H1 (cell line): ENCODE data around the gene SEMA3F. TPM values are rescaled to one million over a fixed set of nuclear protein-coding genes. Genes with fewer than 3 reads are reported as not detected.

ENCODE experiments used
- CTCF ChIA-PET: fragments of 300-600 bp; sonication (Branson Sonifier 250); formaldehyde crosslinking; loops from one replicate; lab custom pipeline; 2021; ENCODE audit not compliant: partially characterized antibody; lab: Charles Lee
- POLR2A ChIA-PET: fragments of 300-600 bp; sonication (Branson Sonifier 250); formaldehyde crosslinking; loops from one replicate; lab custom pipeline; 2021; ENCODE audit warnings: inconsistent platforms; ENCODE audit not compliant: partially characterized antibody; lab: Charles Lee
- DNase-seq, 2 experiments: peaks; one replicate each; pipeline versions ENCODE4 v3.0.0 to v3.0.0-alpha.2; 2010 to 2022; ENCODE audit warnings: low spot score in 2 of 2, low read depth in 1 of 2, mixed read lengths in 1 of 2
- FAIRE-seq: peaks from 2 replicates; lab custom pipeline; 2011; peaks lifted over from hg19 to GRCh38; lab: Jason Lieb, UNC
- H2AFZ ChIP-seq: 2 replicates; pipeline ENCODE4 v1.8.1; 2012; ENCODE audit warnings: low read length, inconsistent platforms
- H2AK5ac ChIP-seq: 2 replicates; pipeline ENCODE4 v1.6.1; 2013; ENCODE audit warnings: low read depth, low read length
- H2BK120ac ChIP-seq: replicated peaks from 2 replicates; pipeline ENCODE3; 2013; ENCODE audit warnings: low read depth, low read length, inconsistent platforms
- H2BK12ac ChIP-seq: 2 replicates; pipeline ENCODE4 v1.6.1; 2013; ENCODE audit warnings: low read depth, low read length
- H2BK15ac ChIP-seq: 2 replicates; pipeline ENCODE4 v1.6.1; 2013; ENCODE audit warnings: low read length
- H2BK20ac ChIP-seq: 2 replicates; pipeline ENCODE4 v1.6.1; 2013; ENCODE audit warnings: low read length
- H2BK5ac ChIP-seq: 2 replicates; pipeline ENCODE4 v1.6.1; 2013; ENCODE audit warnings: low read depth, low read length
- H3K14ac ChIP-seq: 2 replicates; pipeline ENCODE4 v1.6.1; 2013; ENCODE audit warnings: inconsistent platforms; ENCODE audit not compliant: insufficient read length
- H3K18ac ChIP-seq: 2 replicates; pipeline ENCODE4 v1.6.1; 2013; ENCODE audit warnings: low read length; ENCODE audit errors: extremely low read depth
- H3K23ac ChIP-seq: 2 replicates; pipeline ENCODE4 v1.6.1; 2013; ENCODE audit warnings: inconsistent platforms; ENCODE audit not compliant: insufficient read length
- H3K23me2 ChIP-seq: 2 replicates; pipeline ENCODE4 v1.6.1; 2013; ENCODE audit warnings: low read depth, low read length
- H3K27ac ChIP-seq: 2 replicates; pipeline ENCODE4 v1.6.1; 2011; ENCODE audit warnings: low read depth, low read length, inconsistent platforms
- H3K27me3 ChIP-seq, 4 experiments: replicated peaks in 1 of 4; 1 replicate in 1 of 4; 2 replicates in 3 of 4; pipeline versions ENCODE4 v1.6.1 to v1.8.1; 2011 to 2013; ENCODE audit warnings: low read length in 3 of 4, mild to moderate bottlenecking in 3 of 4, inconsistent platforms in 2 of 4, mixed read lengths in 2 of 4, moderate library complexity in 1 of 4; ENCODE audit not compliant: control insufficient read depth in 3 of 4, insufficient read depth in 3 of 4; ENCODE audit errors: extremely low read depth in 1 of 4
- H3K36me3 ChIP-seq, 4 experiments: 2 replicates each; pipeline versions ENCODE4 v1.6.1 to v1.8.1; 2011 to 2013; ENCODE audit warnings: mild to moderate bottlenecking in 4 of 4, low read length in 3 of 4, moderate library complexity in 2 of 4, control low read depth in 1 of 4, inconsistent platforms in 1 of 4; ENCODE audit not compliant: insufficient read depth in 4 of 4, control insufficient read depth in 2 of 4
- H3K4ac ChIP-seq: replicated peaks from 2 replicates; pipeline ENCODE3; 2013; ENCODE audit warnings: low read length, low read depth, mixed read lengths, inconsistent platforms; ENCODE audit not compliant: insufficient read length
- H3K4me1 ChIP-seq, 4 experiments: replicated peaks in 1 of 4; 1 replicate in 1 of 4; 2 replicates in 3 of 4; pipeline versions ENCODE4 v1.6.1 to v1.8.1; 2011 to 2013; ENCODE audit warnings: low read length in 3 of 4, inconsistent platforms in 2 of 4, mixed read lengths in 1 of 4; ENCODE audit not compliant: insufficient read depth in 4 of 4, control insufficient read depth in 3 of 4
- H3K4me2 ChIP-seq, 2 experiments: 2 replicates each; pipeline versions ENCODE4 v1.6.1 to v1.8.1; 2011 to 2013; ENCODE audit warnings: low read depth in 2 of 2, low read length in 2 of 2, control low read depth in 1 of 2, inconsistent platforms in 1 of 2, mild to moderate bottlenecking in 1 of 2; ENCODE audit not compliant: insufficient read depth in 1 of 2
- H3K4me3 ChIP-seq, 4 experiments: fragments of 200-600, 300-600 bp in 1 of 4; sonication (generic), shearing (Covaris generic), sonication (Bioruptor Twin) in 1 of 4; 2 replicates each; pipeline versions ENCODE4 v1.5.1 to v1.8.1; 2011 to 2016; ENCODE audit warnings: low read length in 4 of 4, low read depth in 3 of 4, control low read depth in 2 of 4, inconsistent platforms in 2 of 4, mild to moderate bottlenecking in 2 of 4, mixed read lengths in 1 of 4, moderate library complexity in 1 of 4; ENCODE audit not compliant: insufficient read depth in 2 of 4; ENCODE audit errors: extremely low read depth in 1 of 4
- H3K56ac ChIP-seq: replicated peaks from 2 replicates; pipeline ENCODE3; 2013; ENCODE audit warnings: low read depth, mild to moderate bottlenecking, mixed read lengths, low read length, inconsistent platforms; ENCODE audit not compliant: insufficient read length
- H3K79me1 ChIP-seq: 2 replicates; pipeline ENCODE4 v1.6.1; 2013; ENCODE audit warnings: low read depth, low read length, control low read depth
- H3K79me2 ChIP-seq, 2 experiments: 2 replicates each; pipeline versions ENCODE4 v1.6.1 to v1.8.1; 2012 to 2013; ENCODE audit warnings: low read length in 2 of 2, mild to moderate bottlenecking in 2 of 2, inconsistent platforms in 1 of 2; ENCODE audit not compliant: insufficient read depth in 2 of 2, control insufficient read depth in 1 of 2
- H3K9ac ChIP-seq, 4 experiments: replicated peaks in 1 of 4; 1 replicate in 1 of 4; 2 replicates in 3 of 4; pipeline versions ENCODE4 v1.6.1 to v1.8.1; 2011 to 2013; ENCODE audit warnings: low read depth in 3 of 4, low read length in 3 of 4, control low read depth in 2 of 4, mild to moderate bottlenecking in 2 of 4, moderate library complexity in 2 of 4, inconsistent platforms in 1 of 4; ENCODE audit errors: extremely low read depth in 1 of 4
- H3K9me3 ChIP-seq, 2 experiments: 2 replicates each; pipeline versions ENCODE4 v1.6.1 to v1.8.1; 2012 to 2013; ENCODE audit warnings: mild to moderate bottlenecking in 2 of 2, moderate library complexity in 2 of 2, control low read depth in 1 of 2, inconsistent platforms in 1 of 2, low read depth in 1 of 2, low read length in 1 of 2, mixed read lengths in 1 of 2; ENCODE audit not compliant: insufficient read depth in 2 of 2
- H4K20me1 ChIP-seq, 2 experiments: replicated peaks in 1 of 2; 2 replicates each; pipeline versions ENCODE3 to v1.8.1; 2011 to 2013; ENCODE audit warnings: inconsistent platforms in 2 of 2, low read length in 2 of 2, mild to moderate bottlenecking in 1 of 2; ENCODE audit not compliant: insufficient read depth in 2 of 2, control insufficient read depth in 1 of 2
- H4K5ac ChIP-seq: 2 replicates; pipeline ENCODE4 v1.6.1; 2013; ENCODE audit warnings: low read length, low read depth, mixed read lengths, inconsistent platforms; ENCODE audit not compliant: insufficient read length
- H4K8ac ChIP-seq: 2 replicates; pipeline ENCODE4 v1.8.0; 2013; ENCODE audit warnings: mild to moderate bottlenecking, moderate library complexity, low read length, inconsistent platforms; ENCODE audit not compliant: insufficient read depth; ENCODE audit errors: extremely low read depth
- H4K91ac ChIP-seq: replicated peaks from 2 replicates; pipeline ENCODE3; 2013; ENCODE audit warnings: low read length, mixed read lengths, inconsistent platforms; ENCODE audit not compliant: insufficient read length
- ATF2 ChIP-seq: IDR thresholded peaks from 2 replicates; pipeline ENCODE4 v1.6.1; 2012; ENCODE audit warnings: low read length, inconsistent platforms
- CREB1 ChIP-seq: IDR thresholded peaks from 2 replicates; pipeline ENCODE4 v1.6.1; 2012; ENCODE audit warnings: inconsistent platforms
- KDM4A ChIP-seq: IDR thresholded peaks from one replicate; pipeline ENCODE4 v1.7.1; 2012; ENCODE audit warnings: low read depth, mild to moderate bottlenecking, moderate library complexity, low read length, inconsistent platforms; ENCODE audit not compliant: severe bottlenecking
- MAFK ChIP-seq: IDR thresholded peaks from 2 replicates; pipeline ENCODE4 v1.6.1; 2012; ENCODE audit warnings: low read depth, mild to moderate bottlenecking, improper control_type of control experiment, low read length
- SAP30 ChIP-seq: fragments of 300-600 bp; sonication (generic); IDR thresholded peaks from 2 replicates; pipeline ENCODE4 v1.7.1; 2012; ENCODE audit warnings: low read length, moderate library complexity, mild to moderate bottlenecking, inconsistent platforms; ENCODE audit not compliant: insufficient read depth, insufficient replicate concordance
- SIN3A ChIP-seq, 2 experiments: IDR thresholded peaks in 1 of 2; conservative IDR thresholded peaks in 1 of 2; 2 replicates each; pipeline ENCODE4 v1.6.1; 2011 to 2012; ENCODE audit warnings: low read length in 2 of 2, improper control_type of control experiment in 1 of 2, low read depth in 1 of 2, mild to moderate bottlenecking in 1 of 2
- SP4 ChIP-seq: IDR thresholded peaks from 2 replicates; pipeline ENCODE4 v1.6.1; 2012; ENCODE audit warnings: low read length, inconsistent platforms
- SUZ12 ChIP-seq: fragments of 200-600 bp; sonication (generic); IDR thresholded peaks from 2 replicates; pipeline ENCODE4 v1.6.1; 2012; ENCODE audit warnings: mild to moderate bottlenecking, inconsistent platforms, low read length, moderate library complexity, mixed read lengths
- TAF1 ChIP-seq: IDR thresholded peaks from 2 replicates; pipeline ENCODE4 v1.6.1; 2011; ENCODE audit warnings: mild to moderate bottlenecking, low read depth, low read length
- WGBS, 2 experiments: shearing (Covaris generic) in 1 of 2; methylation state at CpG; one replicate each; pipeline versions ENCODE4 v1.1.6 to v1.1.7; 2013 to 2015; ENCODE audit warnings: low lambda C conversion rate in 2 of 2, mixed read lengths in 2 of 2, inconsistent platforms in 1 of 2, low coverage in 1 of 2, missing lambda C conversion rate in 1 of 2; ENCODE audit not compliant: insufficient replicate concordance in 2 of 2, insufficient coverage in 1 of 2, insufficient read length in 1 of 2; ENCODE audit errors: extremely low coverage in 1 of 2, missing lambda C conversion rate in 1 of 2; 5-methylcytosine and 5-hydroxymethylcytosine counted together
- polyA plus RNA-seq, 7 experiments: library from polyadenylated mRNA; depleted of rRNA in 3 of 7; stranded (reverse) in 5 of 7; unstranded in 2 of 7; fragments of >200 nt in 5 of 7; fragments of 200-250 nt in 2 of 7; gene quantifications; 1 replicate in 5 of 7; 2 replicates in 1 of 7; 4 replicates in 1 of 7; pipeline versions ENCODE4 v1.2.1 to v1.2.3, GENCODE V29; 2011 to 2013; ENCODE audit warnings: missing spikeins in 2 of 7, mixed read lengths in 2 of 7
- total RNA-seq: library from RNA; stranded (reverse); fragmentation: NEBNext Ultra II Directional; extraction: Animal tissue kit (Norgen Biotek cat#: 25700); gene quantifications from 2 replicates; pipeline ENCODE4 v1.2.1, GENCODE V29; 2021

The SEMA3F gene
- total and polyA plus RNA-seq, 2 of the 8 experiments (the other 6 are each of a cell fraction or from before 2014, with no cell fraction given): 20.3 to 37.0 TPM

GRCh38 chr3:50121072-50122032 lies 33.8 kb upstream of the SEMA3F start:
- Histone ChIP-seq H2BK15ac (no peak overlapping the region), H4K8ac (no peak overlapping the region), H3K23me2 (no peaks in the 10 kb centered on the region), H3K4me1 (peaks cover 4 to 25% (median 18%) of the 10 kb centered on the region in 4 experiments), H3K56ac (no peak overlapping the region), H2BK120ac (no peak overlapping the region), H2AK5ac (no peak overlapping the region), H4K91ac (no peak overlapping the region), H3K4me2 (no peak overlapping the region), H3K4me3 (no peak overlapping the region), H3K18ac (no peak overlapping the region), H4K5ac (no peak overlapping the region), H3K27ac (no peak overlapping the region), H2BK5ac (no peak overlapping the region), H3K27me3 (no peaks in the 10 kb centered on the region), H4K20me1 (peaks cover 2 to 16% of the 10 kb centered on the region in 2 experiments), H2AFZ (no peak overlapping the region), H3K36me3 (peaks cover 17 to 33% (median 26%) of the 10 kb centered on the region in 4 experiments), H3K79me2 (no peaks in the 10 kb centered on the region), H2BK20ac (no peak overlapping the region), H3K9ac (no peak overlapping the region), H2BK12ac (no peak overlapping the region), H3K14ac (no peak overlapping the region), H3K23ac (no peak overlapping the region), H3K9me3 (no peaks in the 10 kb centered on the region), H3K79me1 (no peaks in the 10 kb centered on the region), H3K4ac (no peak overlapping the region)
- FAIRE-seq (peak; percentile 97), DNase-seq (peak; percentile 65 to 89)
- POLR2A ChIA-PET: interaction anchor here (1.0 to 11.1 kb wide), 20 partner anchors 11 to 318 kb away, joined by 3 to 133 read pairs (median 6); partner anchors contain the start of genes GNAT1, INKA1 and RBM5
- CTCF ChIA-PET: interaction anchor here (0.5 to 20.9 kb wide), 37 partner anchors 9 to 1052 kb away, joined by 3 to 591 read pairs (median 4); partner anchors contain the start of gene GNAT1
- WGBS, 2 experiments: 57% methylated on average over 13 of the region's 13 CpGs; no CpG with 5 or more reads in 1 of the 2 experiments
- TF ChIP-seq TAF1: no peak
- TF ChIP-seq SUZ12: no peak
- TF ChIP-seq MAFK: no peak
- TF ChIP-seq CREB1: no peak
- TF ChIP-seq ATF2: 0 out of 2 replicates have a peak, but pooled peaks have one; percentile 25
- TF ChIP-seq SP4: peak; percentile 20; the same call in 1 of the 2 replicates
- no peak for TF ChIP-seq KDM4A
- TF ChIP-seq SIN3A (conservative IDR thresholded peaks at IDR 0.05 in 1 of 2, IDR thresholded peaks at IDR 0.05 in 1 of 2; ENCODE audit: low read depth in 1 of 2, low read length in 2 of 2): 0 out of 4 replicates have a peak, but pooled peaks of 1 of the 2 experiments have one; percentile 25
- no peak for TF ChIP-seq SAP30
